ENCODE measurements around the gene TCP10L.

The TCP10L gene

DNA sequence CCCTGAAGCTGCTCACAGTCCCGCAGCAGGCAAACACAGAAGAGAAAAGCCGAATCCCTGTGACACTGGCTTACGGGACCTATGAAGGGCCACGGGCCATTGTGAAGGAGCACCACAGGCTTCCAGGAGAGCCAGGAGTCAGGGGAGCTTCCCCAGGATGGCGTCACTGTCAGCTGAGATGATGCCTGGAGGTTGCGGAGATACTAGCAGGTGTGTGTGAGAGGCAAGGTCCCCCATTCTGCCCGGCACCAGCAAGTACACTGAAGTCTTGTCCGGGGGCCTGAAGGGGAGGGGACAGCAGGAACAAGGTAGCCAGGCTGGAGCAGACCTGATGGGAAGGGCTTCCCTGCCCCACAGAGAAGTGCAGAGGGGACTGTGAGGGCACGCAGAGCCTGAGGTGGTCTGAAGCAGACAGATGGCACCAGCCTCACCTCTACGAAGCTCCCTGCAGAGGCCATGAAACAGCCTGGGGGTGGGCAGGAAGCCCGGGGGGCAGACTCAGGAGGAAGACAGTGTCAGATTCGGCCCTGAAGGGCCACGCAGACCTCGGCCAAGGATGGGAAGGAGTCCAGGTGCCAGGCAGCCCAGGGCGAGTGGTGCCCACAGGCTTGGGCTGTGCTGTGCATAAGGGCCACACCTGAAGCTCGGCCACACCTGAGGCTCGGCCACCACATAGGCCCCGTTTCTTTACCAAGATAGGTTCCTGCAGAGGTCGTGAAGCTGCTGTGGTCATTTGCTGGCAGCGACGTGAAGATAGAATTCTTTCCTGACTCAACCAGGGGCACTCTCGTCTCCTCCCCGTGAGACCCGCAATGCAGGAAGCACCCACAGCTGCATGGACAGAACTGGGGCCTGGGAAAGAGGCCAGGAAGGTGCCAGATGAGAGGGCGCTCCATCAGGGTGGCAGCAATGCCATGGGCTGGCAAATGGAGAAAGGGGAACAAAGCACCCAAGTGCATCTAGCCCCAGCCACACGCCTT, 10.1 kb downstream of the TCP10L start:
- DNase-seq (ENCODE audit: low spot score), result no peak
- TF ChIP-seq, protein P1, sequence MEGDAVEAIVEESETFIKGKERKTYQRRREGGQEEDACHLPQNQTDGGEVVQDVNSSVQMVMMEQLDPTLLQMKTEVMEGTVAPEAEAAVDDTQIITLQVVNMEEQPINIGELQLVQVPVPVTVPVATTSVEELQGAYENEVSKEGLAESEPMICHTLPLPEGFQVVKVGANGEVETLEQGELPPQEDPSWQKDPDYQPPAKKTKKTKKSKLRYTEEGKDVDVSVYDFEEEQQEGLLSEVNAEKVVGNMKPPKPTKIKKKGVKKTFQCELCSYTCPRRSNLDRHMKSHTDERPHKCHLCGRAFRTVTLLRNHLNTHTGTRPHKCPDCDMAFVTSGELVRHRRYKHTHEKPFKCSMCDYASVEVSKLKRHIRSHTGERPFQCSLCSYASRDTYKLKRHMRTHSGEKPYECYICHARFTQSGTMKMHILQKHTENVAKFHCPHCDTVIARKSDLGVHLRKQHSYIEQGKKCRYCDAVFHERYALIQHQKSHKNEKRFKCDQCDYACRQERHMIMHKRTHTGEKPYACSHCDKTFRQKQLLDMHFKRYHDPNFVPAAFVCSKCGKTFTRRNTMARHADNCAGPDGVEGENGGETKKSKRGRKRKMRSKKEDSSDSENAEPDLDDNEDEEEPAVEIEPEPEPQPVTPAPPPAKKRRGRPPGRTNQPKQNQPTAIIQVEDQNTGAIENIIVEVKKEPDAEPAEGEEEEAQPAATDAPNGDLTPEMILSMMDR (IDR thresholded peaks at IDR 0.05), result no peak
- no peak overlapping the region for H3K4me3 ChIP-seq
- H3K27ac ChIP-seq, result no peak overlapping the region

- TF ChIP-seq, protein P1 (IDR thresholded peaks at IDR 0.05), result no peak
- Histone ChIP-seq H3K27ac (no peak overlapping the region), H3K4me3 (no peak overlapping the region)
- no peak for DNase-seq (ENCODE audit: low spot score)
These were observed 12.5 kb downstream of the TCP10L start for GRCh38 chr21:32572574-32573420.

DNA sequence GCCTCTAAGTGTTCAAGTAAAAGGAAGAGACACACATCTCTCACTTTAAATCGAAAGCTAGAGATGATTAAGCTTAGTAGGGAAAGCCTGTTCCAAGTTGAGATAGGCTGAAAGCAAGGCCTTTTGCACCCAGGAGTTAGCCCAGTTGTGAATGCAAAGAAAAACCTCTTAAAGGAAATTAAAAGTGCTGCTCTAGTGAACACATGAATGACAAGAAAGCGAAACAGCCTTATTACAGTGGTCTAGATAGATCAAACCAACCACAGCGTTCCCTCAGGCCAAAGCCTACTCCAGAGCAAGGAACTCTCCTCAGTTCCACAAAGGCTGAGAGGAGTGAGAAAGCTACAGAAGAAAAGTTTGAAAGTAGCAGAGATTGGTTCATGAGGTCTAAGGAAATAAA, 14.9 kb downstream of the TCP10L start:
- no peak overlapping the region for H3K4me3 ChIP-seq
- TF ChIP-seq, protein P1 (IDR thresholded peaks at IDR 0.05), result no peak
- no peak overlapping the region for H3K27ac ChIP-seq
- no peak for DNase-seq (ENCODE audit: low spot score)

GRCh38 chr21:32569261-32570230, 15.8 kb downstream of the TCP10L start:
- H3K4me3 ChIP-seq, result peak overlapping the region; percentile 78
- TF ChIP-seq, protein P1 (IDR thresholded peaks at IDR 0.05), result peak; percentile 70
- DNase-seq (ENCODE audit: low spot score), result peak; percentile 83
- H3K27ac ChIP-seq, result peak overlapping the region; percentile 77 to 92

- no peak overlapping the region for H3K4me3 ChIP-seq
- TF ChIP-seq, protein P1 (IDR thresholded peaks at IDR 0.05), result no peak
- no peak for DNase-seq (ENCODE audit: low spot score)
- H3K27ac ChIP-seq, result peak overlapping the region; percentile 69 to 71
These were observed 17.7 kb downstream of the TCP10L start for GRCh38 chr21:32567626-32568025.

DNA sequence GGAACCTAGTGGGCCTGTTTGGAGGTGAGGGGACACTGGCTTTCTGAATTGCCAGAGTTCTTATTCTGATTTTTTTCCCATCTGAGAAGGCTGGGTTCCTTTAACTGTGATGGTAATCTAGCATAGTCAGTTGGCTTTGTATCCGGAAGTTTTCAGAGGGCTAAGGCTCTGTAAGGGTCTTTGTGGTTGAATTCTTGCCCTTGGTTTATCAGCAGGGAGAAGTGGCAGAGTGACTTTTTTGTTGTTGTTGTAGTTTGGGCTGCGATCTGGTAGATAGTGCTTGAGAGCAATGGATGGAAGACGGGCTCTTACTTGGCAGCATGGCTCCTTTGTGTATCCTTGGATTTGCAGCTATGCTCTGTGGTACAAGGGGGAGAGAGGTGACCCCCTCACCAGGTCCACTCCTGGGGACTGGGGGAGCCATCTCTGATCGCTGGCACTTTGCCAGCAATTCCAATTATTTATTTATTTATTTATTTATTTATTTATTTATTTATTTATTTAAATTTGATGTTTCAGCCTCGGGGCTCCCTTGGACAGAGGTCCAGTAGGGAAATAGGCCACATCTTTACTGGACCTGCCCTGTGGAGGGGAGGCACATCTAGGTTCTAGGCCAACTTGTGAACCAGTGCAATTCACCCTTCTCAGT, 18.5 kb downstream of the TCP10L start:
- TF ChIP-seq, protein P1 (IDR thresholded peaks at IDR 0.05), result no peak
- no peak overlapping the region for H3K4me3 ChIP-seq
- no peak for DNase-seq (ENCODE audit: low spot score)
- H3K27ac ChIP-seq, result peak overlapping the region; percentile 69 to 71
